Mucosa of rectum (tissue), 2 donors: ENCODE data around the gene FER.

Experiments used
- H3K27ac ChIP-seq, 2 donors: one replicate each; pipeline ENCODE4 v1.7.0; 2013; ENCODE audit warnings: inconsistent platforms in 2 of 2, low read depth in 2 of 2, low read length in 2 of 2
- H3K27me3 ChIP-seq, 2 donors: one replicate each; pipeline ENCODE4 v1.7.0; 2013; ENCODE audit warnings: low read length in 2 of 2; ENCODE audit not compliant: control insufficient read depth in 2 of 2, insufficient read depth in 2 of 2
- H3K36me3 ChIP-seq, 2 donors: one replicate each; pipeline ENCODE4 v1.7.0; 2013; ENCODE audit warnings: low read length in 2 of 2; ENCODE audit not compliant: control insufficient read depth in 2 of 2, insufficient read depth in 2 of 2
- H3K4me1 ChIP-seq, 2 donors: one replicate each; pipeline ENCODE4 v1.7.0; 2013; ENCODE audit warnings: low read length in 2 of 2, mild to moderate bottlenecking in 1 of 2; ENCODE audit not compliant: control insufficient read depth in 2 of 2, insufficient read depth in 2 of 2
- H3K4me3 ChIP-seq, 2 donors: one replicate each; pipeline ENCODE4 v1.7.0; 2013; ENCODE audit warnings: low read length in 2 of 2
- H3K9ac ChIP-seq, 2 donors: one replicate each; pipeline ENCODE4 v1.7.0; 2013; ENCODE audit warnings: low read length in 2 of 2, low read depth in 1 of 2, mild to moderate bottlenecking in 1 of 2
- H3K9me3 ChIP-seq, 2 donors: one replicate each; pipeline ENCODE4 v1.7.0; 2013; ENCODE audit warnings: low read length in 2 of 2; ENCODE audit not compliant: control insufficient read depth in 2 of 2
- donor health status: healthy.
- donor health status: Normal muscosa, but diverticular disease.

FER gene

DNA sequence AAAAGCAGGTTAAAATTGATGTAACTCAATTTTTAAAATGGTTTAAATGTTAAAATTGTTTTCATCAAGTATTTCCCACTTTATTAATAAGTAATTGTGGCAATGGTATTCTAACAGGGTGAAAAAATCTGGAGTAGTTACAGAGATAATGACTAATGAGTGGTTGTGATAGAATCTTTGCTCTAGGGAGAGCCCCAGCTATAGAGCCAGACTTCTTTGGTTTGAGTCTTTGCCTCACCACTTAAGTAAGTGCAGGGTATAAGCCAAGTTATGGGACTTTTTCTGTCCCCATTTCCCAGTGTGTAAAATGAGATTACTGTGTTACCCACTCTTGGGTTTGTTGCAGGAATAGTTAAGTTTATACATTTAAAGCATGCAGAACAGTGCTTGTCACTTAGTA, 158.1 kb downstream of the FER start:
- H3K9ac ChIP-seq, result no peak overlapping the region
- no peaks in the 10 kb centered on the region for H3K27me3 ChIP-seq
- no peaks in the 10 kb centered on the region for H3K4me1 ChIP-seq
- no peak overlapping the region for H3K27ac ChIP-seq
- H3K4me3 ChIP-seq, result no peak overlapping the region
- H3K36me3 ChIP-seq, result no peaks in the 10 kb centered on the region
- no peaks in the 10 kb centered on the region for H3K9me3 ChIP-seq

DNA sequence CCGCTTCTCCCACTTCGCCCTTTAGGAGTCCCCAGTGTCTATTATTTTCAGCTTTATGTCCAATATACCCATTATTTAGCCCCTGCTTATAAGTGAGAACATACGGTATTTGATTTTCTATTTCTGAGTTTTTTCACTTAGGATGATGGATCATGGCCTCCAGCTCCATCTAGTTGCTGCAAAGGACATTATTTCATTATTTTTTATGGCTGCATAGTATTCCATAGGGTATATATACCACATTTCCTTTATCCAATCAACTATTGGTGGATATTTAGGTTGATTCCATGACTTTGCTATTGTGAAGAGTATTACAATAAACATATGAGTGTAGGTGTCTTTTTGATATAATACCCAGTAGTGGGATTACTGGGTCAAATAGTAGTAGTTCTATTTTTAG, 162.9 kb downstream of the FER start:
- Histone ChIP-seq H3K9me3 (no peaks in the 10 kb centered on the region), H3K4me3 (no peak overlapping the region), H3K4me1 (no peaks in the 10 kb centered on the region), H3K27ac (no peak overlapping the region), H3K36me3 (no peaks in the 10 kb centered on the region), H3K9ac (no peak overlapping the region), H3K27me3 (no peaks in the 10 kb centered on the region)

DNA sequence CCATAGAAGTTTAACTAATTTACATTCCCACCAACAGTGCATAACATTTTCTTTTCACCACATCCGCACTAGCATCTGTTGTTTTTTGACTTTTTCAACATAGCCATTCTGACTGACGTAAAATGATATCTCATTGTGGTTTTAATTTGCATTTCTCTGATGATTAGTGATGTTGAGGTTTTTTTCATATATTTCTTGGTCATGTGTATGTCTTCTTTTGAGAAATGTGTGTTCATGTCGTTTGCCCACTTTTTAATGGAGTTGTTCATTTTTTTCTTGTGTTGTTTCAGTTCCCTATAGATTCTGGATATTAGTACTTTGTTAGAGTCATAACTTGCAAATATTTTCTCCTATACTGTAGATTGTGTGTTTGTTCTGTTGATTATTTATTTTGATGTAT, 163.4 kb downstream of the FER start:
- no peaks in the 10 kb centered on the region for H3K9me3 ChIP-seq
- no peak overlapping the region for H3K4me3 ChIP-seq
- H3K9ac ChIP-seq, result no peak overlapping the region
- H3K4me1 ChIP-seq, result no peaks in the 10 kb centered on the region
- no peak overlapping the region for H3K27ac ChIP-seq
- H3K36me3 ChIP-seq, result no peaks in the 10 kb centered on the region
- no peaks in the 10 kb centered on the region for H3K27me3 ChIP-seq

DNA sequence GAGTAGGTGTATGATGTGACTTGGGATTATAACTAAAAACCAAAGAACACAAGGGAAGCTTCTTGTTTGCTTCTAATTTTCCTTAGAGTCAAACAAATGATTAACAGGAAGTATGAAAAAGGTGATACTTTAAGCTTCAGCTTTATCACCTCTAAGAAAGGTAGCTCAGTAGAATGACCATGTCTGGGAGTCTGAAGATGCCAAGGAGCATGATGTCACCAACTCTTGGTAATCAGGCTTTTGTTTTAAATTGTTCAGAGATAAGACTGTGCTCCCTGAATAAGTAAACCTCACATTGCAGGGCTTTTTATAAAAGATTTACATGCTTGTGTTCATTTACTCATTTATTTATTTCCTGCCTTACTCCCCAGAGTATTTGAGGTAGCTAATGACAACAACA, 169.9 kb downstream of the FER start:
- Histone ChIP-seq H3K9ac (no peak overlapping the region), H3K27ac (no peak overlapping the region), H3K4me3 (no peak overlapping the region), H3K36me3 (no peaks in the 10 kb centered on the region), H3K4me1 (no peaks in the 10 kb centered on the region), H3K27me3 (no peaks in the 10 kb centered on the region), H3K9me3 (no peaks in the 10 kb centered on the region)

GRCh38 chr5:108919591-108920326, 172.1 kb downstream of the FER start:
- no peaks in the 10 kb centered on the region for H3K9me3 ChIP-seq
- H3K36me3 ChIP-seq, result no peaks in the 10 kb centered on the region
- no peak overlapping the region for H3K4me3 ChIP-seq
- no peak overlapping the region for H3K27ac ChIP-seq
- H3K4me1 ChIP-seq, result no peaks in the 10 kb centered on the region
- H3K9ac ChIP-seq, result no peak overlapping the region
- H3K27me3 ChIP-seq, result no peaks in the 10 kb centered on the region

DNA sequence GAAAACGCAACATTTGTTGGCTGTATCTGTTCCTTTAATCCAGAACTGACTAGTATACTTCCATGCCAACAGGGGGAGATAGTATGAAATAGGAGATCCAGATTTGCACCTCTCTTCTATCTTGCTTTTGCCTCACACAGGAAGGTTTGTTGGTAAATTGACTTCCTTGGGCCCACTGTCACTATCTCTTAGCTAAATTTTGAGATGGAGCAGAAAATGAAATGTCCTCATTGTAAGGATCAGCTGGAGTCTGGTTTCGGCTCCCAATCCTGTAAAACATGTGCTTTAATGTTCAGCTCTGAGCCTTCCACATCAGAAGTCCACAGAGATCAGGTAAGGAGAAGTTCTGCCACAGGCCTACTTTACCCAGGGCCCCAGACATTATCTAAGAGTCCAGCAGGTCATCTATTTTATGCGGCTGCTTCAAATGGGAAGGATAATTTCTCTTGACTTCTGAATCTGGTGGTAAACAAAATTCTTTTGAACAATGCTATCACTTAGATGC, 176.8 kb downstream of the FER start:
- no peak overlapping the region for H3K9ac ChIP-seq

GRCh38 chr5:108925073-108925472, 177.4 kb downstream of the FER start:
- Histone ChIP-seq H3K4me1 (no peaks in the 10 kb centered on the region), H3K4me3 (no peak overlapping the region), H3K9me3 (no peaks in the 10 kb centered on the region), H3K27ac (no peak overlapping the region), H3K9ac (no peak overlapping the region), H3K36me3 (no peaks in the 10 kb centered on the region), H3K27me3 (no peaks in the 10 kb centered on the region)

More for the DNA sequence above, 176.8 kb downstream of the FER start:
- no peak overlapping the region for H3K4me3 ChIP-seq
- no peaks in the 10 kb centered on the region for H3K27me3 ChIP-seq
- no peak overlapping the region for H3K27ac ChIP-seq
- H3K9me3 ChIP-seq, result no peaks in the 10 kb centered on the region
- no peaks in the 10 kb centered on the region for H3K4me1 ChIP-seq
- no peaks in the 10 kb centered on the region for H3K36me3 ChIP-seq

DNA sequence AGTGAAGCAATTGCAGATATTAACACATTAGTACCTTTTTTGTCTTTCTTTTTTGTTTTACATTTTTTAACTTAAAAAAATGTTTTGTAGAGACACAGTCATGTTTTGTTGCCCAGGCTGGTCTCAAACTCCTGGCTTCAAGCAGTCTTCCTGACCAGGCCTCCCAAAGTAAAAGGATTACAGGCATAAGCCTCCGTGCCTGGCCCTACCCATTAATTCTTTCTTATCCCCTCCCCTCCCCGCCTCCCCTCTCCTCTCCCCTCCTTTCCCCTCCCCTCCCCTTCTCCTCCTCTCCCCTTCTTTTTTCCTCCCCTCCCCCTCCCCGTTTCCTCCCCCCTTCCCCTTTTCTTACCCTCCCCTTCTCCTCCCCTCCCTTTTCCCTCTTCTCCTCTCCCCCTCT, 182.4 kb downstream of the FER start:
- no peaks in the 10 kb centered on the region for H3K4me1 ChIP-seq
- no peaks in the 10 kb centered on the region for H3K9me3 ChIP-seq
- H3K27ac ChIP-seq, result no peak overlapping the region
- no peak overlapping the region for H3K9ac ChIP-seq
- no peaks in the 10 kb centered on the region for H3K27me3 ChIP-seq
- H3K4me3 ChIP-seq, result no peak overlapping the region
- no peaks in the 10 kb centered on the region for H3K36me3 ChIP-seq

- no peak overlapping the region for H3K4me3 ChIP-seq
- no peaks in the 10 kb centered on the region for H3K9me3 ChIP-seq
- no peak overlapping the region for H3K27ac ChIP-seq
- H3K36me3 ChIP-seq, result no peaks in the 10 kb centered on the region
- H3K4me1 ChIP-seq, result no peaks in the 10 kb centered on the region
- H3K9ac ChIP-seq, result no peak overlapping the region
- H3K27me3 ChIP-seq, result no peaks in the 10 kb centered on the region
Observed at GRCh38 chr5:108935611-108936010, 187.9 kb downstream of the FER start.

DNA sequence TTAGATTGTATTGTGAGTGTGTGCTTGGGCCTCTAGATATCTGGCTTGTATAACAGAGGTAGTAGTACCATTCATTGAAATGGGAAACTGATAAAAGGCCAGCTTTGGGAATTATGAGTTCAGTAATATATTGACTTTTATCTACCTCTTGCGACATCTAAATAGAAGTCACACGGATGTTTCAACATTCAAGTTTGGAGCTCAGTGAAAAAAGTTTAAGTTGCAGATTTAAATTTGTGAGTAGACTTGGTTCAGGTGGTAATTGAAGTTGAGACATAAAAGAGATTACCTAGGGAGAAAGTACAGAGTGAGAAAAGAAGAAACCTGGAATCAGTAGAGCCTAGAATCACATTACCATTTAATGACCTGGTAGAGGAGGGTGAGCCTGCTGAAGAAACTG, 189.5 kb downstream of the FER start:
- no peaks in the 10 kb centered on the region for H3K9me3 ChIP-seq
- H3K27me3 ChIP-seq, result no peaks in the 10 kb centered on the region
- H3K4me1 ChIP-seq, result no peaks in the 10 kb centered on the region
- H3K9ac ChIP-seq, result no peak overlapping the region
- no peak overlapping the region for H3K27ac ChIP-seq
- H3K4me3 ChIP-seq, result no peak overlapping the region
- no peaks in the 10 kb centered on the region for H3K36me3 ChIP-seq
